Skin of body (tissue), 2 donors: ENCODE measurements around the gene TYMP. TPM values are rescaled to one million over a fixed set of nuclear protein-coding genes. Genes with fewer than 3 reads are reported as not detected.

Source experiments
- DNase-seq: peaks from one replicate; lab custom pipeline; 2025; lab: John Stamatoyannopoulos, UW
- total RNA-seq: library from RNA; depleted of rRNA; stranded (reverse); fragments of >200 nt; gene quantifications from one replicate; pipeline ENCODE4 v1.2.3, GENCODE V29; 2014

Gene TYMP
- total RNA-seq, 1 donor from 2014 or later, result 16.3 TPM

- no peak for DNase-seq
These were observed 45.6 kb downstream of the TYMP start for GRCh38 chr22:50483977-50484853.

GRCh38 chr22:50483556-50483955, 46.3 kb downstream of the TYMP start:
- DNase-seq, result no peak

- DNase-seq, result no peak
These were observed 46.7 kb downstream of the TYMP start for GRCh38 chr22:50483106-50483505.

- no peak for DNase-seq
These were observed 47.4 kb downstream of the TYMP start for GRCh38 chr22:50482107-50483074.

- DNase-seq, result no peak
These were observed 48.2 kb downstream of the TYMP start, which contains the start of gene ADM2 for GRCh38 chr22:50481440-50482106. TSS of gene ADM2 (plus strand) at chr22:50481543. CDS start at chr22:50481848, 305 bp downstream.

GRCh38 chr22:50481045-50481439, 48.8 kb downstream of the TYMP start:
- no peak for DNase-seq

- no peak for DNase-seq
These were observed 50.1 kb downstream of the TYMP start for GRCh38 chr22:50479721-50480120.

- no peak for DNase-seq
These were observed 51.9 kb downstream of the TYMP start for GRCh38 chr22:50477923-50478322.

GRCh38 chr22:50476868-50477267, 52.9 kb downstream of the TYMP start:
- DNase-seq, result no peak

Other genes with a start within 250 kb of the TYMP start
- gene PLXNB2, start 222.4 kb downstream of the TYMP start, total RNA-seq, result 68.8 TPM
- 2.9 TPM for gene DENND6B, start 203.0 kb downstream of the TYMP start, total RNA-seq
- gene PPP6R2, start 186.7 kb downstream of the TYMP start, total RNA-seq, result 31.5 TPM
- gene SBF1, start 55.0 kb downstream of the TYMP start, total RNA-seq, result 31.9 TPM
- 0.39 TPM for gene ADM2, start 48.5 kb downstream of the TYMP start, total RNA-seq
- gene MIOX, start 43.2 kb downstream of the TYMP start, total RNA-seq, result not detected
- 16.1 TPM for gene LMF2, start 22.3 kb downstream of the TYMP start, total RNA-seq
- 29.7 TPM for gene NCAPH2, start 21.8 kb downstream of the TYMP start, total RNA-seq
- gene SCO2, start 4.4 kb downstream of the TYMP start, total RNA-seq, result 0.59 TPM
- 0.30 TPM for gene KLHDC7B, start 15.9 kb upstream of the TYMP start, total RNA-seq
- gene SYCE3, start 32.9 kb upstream of the TYMP start, total RNA-seq, result not detected
- gene CPT1B, start 48.4 kb upstream of the TYMP start, total RNA-seq, result 10.3 TPM
- gene CHKB, start 52.8 kb upstream of the TYMP start, total RNA-seq, result 28.3 TPM
- gene MAPK8IP2, start 70.8 kb upstream of the TYMP start, total RNA-seq, result 1.6 TPM
- gene ARSA, start 98.1 kb upstream of the TYMP start, total RNA-seq, result 8.4 TPM
- 7.2 TPM for gene SHANK3, start 142.8 kb upstream of the TYMP start, total RNA-seq
- 0.39 TPM for gene ACR, start 208.2 kb upstream of the TYMP start, total RNA-seq